ENCODE results near the gene TTLL3. TPM values are rescaled to one million over a fixed set of nuclear protein-coding genes. Genes with fewer than 3 reads are reported as not detected.
"Not testable (repeated sequence)": the region's sequence is repeated elsewhere in the genome, so short reads cannot be mapped to it uniquely, and the experiment has no call there.

The TTLL3 gene
- total and polyA plus RNA-seq, 2 of the 8 experiments (the other 6 are each of a cell fraction or from before 2014, with no cell fraction given), result 5.9 to 8.9 TPM

- H4K91ac ChIP-seq (replicated peaks; ENCODE audit: insufficient read length, low read length); H2BK12ac ChIP-seq (ENCODE audit: low read depth, low read length); H3K23me2 ChIP-seq (ENCODE audit: low read depth, low read length); H3K56ac ChIP-seq (replicated peaks; ENCODE audit: insufficient read length, low read depth, low read length); H3K36me3 ChIP-seq (ENCODE audit: control insufficient read depth in 2 of 4, insufficient read depth in 4 of 4, low read length in 3 of 4); H3K9ac ChIP-seq (replicated peaks in 1 of 4; ENCODE audit: extremely low read depth in 1 of 4, low read depth in 3 of 4, low read length in 3 of 4); H2BK5ac ChIP-seq (ENCODE audit: low read depth, low read length); H3K4me3 ChIP-seq (ENCODE audit: extremely low read depth in 1 of 4, insufficient read depth in 2 of 4, low read depth in 3 of 4, low read length in 4 of 4); H2AK5ac ChIP-seq (ENCODE audit: low read depth, low read length); H3K27me3 ChIP-seq (replicated peaks in 1 of 4; ENCODE audit: control insufficient read depth in 3 of 4, extremely low read depth in 1 of 4, insufficient read depth in 3 of 4, low read length in 3 of 4); H3K79me2 ChIP-seq (ENCODE audit: control insufficient read depth in 1 of 2, insufficient read depth in 2 of 2, low read length in 2 of 2); H2BK15ac ChIP-seq (ENCODE audit: low read length); POLR2A ChIA-PET (ENCODE audit: partially characterized antibody); H2AFZ ChIP-seq (ENCODE audit: low read length); H4K5ac ChIP-seq (ENCODE audit: insufficient read length, low read depth, low read length); H3K4me1 ChIP-seq (replicated peaks in 1 of 4; ENCODE audit: control insufficient read depth in 3 of 4, insufficient read depth in 4 of 4, low read length in 3 of 4); H3K18ac ChIP-seq (ENCODE audit: extremely low read depth, low read length); H3K9me3 ChIP-seq (ENCODE audit: insufficient read depth in 2 of 2, low read depth in 1 of 2, low read length in 1 of 2); FAIRE-seq; H3K14ac ChIP-seq (ENCODE audit: insufficient read length); DNase-seq (ENCODE audit: low read depth in 1 of 2, low spot score in 2 of 2); H4K20me1 ChIP-seq (replicated peaks in 1 of 2; ENCODE audit: control insufficient read depth in 1 of 2, insufficient read depth in 2 of 2, low read length in 2 of 2); H2BK20ac ChIP-seq (ENCODE audit: low read length); H4K8ac ChIP-seq (ENCODE audit: extremely low read depth, insufficient read depth, low read length); H3K27ac ChIP-seq (ENCODE audit: low read depth, low read length); H3K23ac ChIP-seq (ENCODE audit: insufficient read length); H3K4me2 ChIP-seq (ENCODE audit: insufficient read depth in 1 of 2, low read depth in 2 of 2, low read length in 2 of 2); H3K79me1 ChIP-seq (ENCODE audit: low read depth, low read length); H3K4ac ChIP-seq (replicated peaks; ENCODE audit: insufficient read length, low read depth, low read length); H2BK120ac ChIP-seq (replicated peaks; ENCODE audit: low read depth, low read length): not testable (repeated sequence)
- CTCF ChIA-PET (ENCODE audit: partially characterized antibody), result interaction anchor here (1.1 kb wide), 1 partner anchor 43 kb away, joined by 3 read pairs; no protein-coding TSS in a partner anchor
- WGBS, 2 experiments (ENCODE audit: extremely low coverage in 1 of 2, insufficient coverage in 1 of 2, insufficient read length in 1 of 2, insufficient replicate concordance in 2 of 2, low coverage in 1 of 2, low lambda C conversion rate in 2 of 2, missing lambda C conversion rate in 1 of 2), result 93% methylated on average over 5 of the region's 5 CpGs; no CpG with 5 or more reads in 1 of the 2 experiments
These were observed 62.0 kb downstream of the TTLL3 start for GRCh38 chr3:9872067-9872466.

Data from H1 (cell line).